ENCODE data around the gene ARMC6.
A peak's percentile ranks its signal among the peaks of the same experiment; 100 is the strongest.

The ARMC6 gene

GRCh38 chr19:19055701-19056100 is 22.3 kb downstream of the ARMC6 start:
- no peak for DNase-seq (ENCODE audit: low spot score)

GRCh38 chr19:19056636-19057275 is 23.4 kb downstream of the ARMC6 start:
- DNase-seq (ENCODE audit: low spot score) = no peak

DNA sequence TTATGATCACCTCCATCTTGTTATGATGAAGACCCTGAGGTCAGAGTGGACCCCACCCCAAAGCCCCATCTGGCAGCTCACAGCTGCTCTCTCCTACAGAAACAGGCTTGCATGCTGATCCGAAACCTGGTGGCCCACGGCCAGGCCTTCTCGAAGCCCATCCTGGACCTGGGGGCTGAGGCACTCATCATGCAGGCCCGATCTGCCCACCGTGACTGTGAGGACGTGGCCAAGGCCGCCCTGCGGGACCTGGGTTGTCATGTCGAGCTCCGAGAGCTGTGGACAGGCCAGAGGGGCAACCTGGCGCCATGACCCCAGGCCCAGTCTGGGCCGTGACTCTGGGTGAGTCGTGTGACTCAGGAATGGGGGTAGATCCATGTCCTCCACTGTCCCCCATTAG is 23.9 kb downstream of the ARMC6 start:
- DNase-seq (ENCODE audit: low spot score) = no peak

DNA sequence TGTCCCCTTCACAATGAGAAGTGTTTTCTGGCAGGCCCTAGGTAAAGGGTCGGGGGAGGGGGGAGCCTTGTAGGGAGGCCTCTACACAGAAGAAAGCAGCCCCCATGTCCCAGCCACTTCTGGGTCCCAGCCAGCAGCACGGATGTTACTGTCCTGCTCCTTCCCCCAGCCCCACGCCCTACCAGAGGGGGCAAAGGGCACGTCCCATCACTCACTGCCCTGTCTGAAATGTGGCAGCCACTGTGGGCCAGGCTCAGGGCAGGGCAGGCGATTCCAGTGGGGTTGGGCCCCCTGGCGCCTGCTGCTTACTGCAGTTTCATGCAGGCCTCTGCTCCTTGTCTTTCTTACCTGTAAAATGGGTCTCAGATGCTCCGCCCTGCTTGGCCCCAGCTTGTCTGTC is 24.3 kb downstream of the ARMC6 start:
- DNase-seq (ENCODE audit: low spot score) = no peak

GRCh38 chr19:19059018-19059836 is 25.8 kb downstream of the ARMC6 start:
- no peak for DNase-seq (ENCODE audit: low spot score)

GRCh38 chr19:19059837-19060611 is 26.6 kb downstream of the ARMC6 start:
- no peak for DNase-seq (ENCODE audit: low spot score)

GRCh38 chr19:19061506-19061905 is 28.1 kb downstream of the ARMC6 start:
- no peak for DNase-seq (ENCODE audit: low spot score)

GRCh38 chr19:19062454-19063182 is 29.2 kb downstream of the ARMC6 start:
- peak; percentile 12 for DNase-seq (ENCODE audit: low spot score)

DNA sequence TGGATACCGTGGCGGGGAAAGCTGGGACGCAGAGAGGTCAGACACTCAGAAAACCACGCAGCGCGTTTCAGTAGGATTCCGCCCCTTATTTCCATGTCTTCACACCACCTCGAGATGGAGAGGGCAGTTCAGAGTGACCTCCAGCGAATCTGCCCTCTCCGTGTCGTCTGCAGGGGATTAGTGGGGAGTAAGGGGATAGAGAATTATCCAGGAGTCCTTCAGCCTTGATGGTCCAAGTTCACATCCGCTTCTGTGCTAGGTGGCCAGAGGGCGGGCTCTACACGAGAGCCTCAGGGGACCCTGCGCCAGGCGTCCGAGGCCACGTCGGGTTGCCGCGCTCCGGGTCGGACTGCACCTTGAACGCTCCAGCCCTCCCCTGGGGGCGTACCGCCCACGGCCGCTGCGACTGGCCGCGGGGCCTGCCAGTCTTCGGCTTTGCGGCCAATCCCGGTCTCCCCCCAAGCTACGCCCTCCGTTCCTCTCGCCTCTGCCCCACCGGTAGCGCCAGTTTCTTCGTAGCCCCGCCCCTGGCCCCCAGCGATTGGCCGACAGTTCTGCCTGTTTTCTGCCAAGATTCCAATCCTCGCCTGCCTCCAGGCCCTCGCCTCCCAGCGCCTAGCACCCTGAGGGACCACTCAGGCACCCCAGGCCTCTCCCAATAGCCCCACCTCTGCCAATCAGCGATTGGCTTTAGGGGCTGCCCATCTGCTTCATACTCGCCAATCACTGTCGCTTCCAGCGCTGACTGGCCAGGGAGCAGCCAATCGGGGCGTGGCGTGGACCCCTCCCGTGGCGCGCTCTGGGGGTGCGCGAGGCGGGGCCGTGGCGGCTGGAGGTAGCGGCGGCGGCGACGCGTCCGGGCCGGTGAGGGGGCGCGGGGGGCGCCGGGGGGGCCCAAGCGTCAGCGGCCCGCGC is 30.0 kb downstream of the ARMC6 start, which contains the start of gene SLC25A42:
Gene SLC25A42, plus strand, starts transcription at position 812 of the 915 bp plus-strand sequence. CDS start 32,131 bp downstream, outside the sequence.
- DNase-seq (ENCODE audit: low spot score) = peak; percentile 99

- no peak for DNase-seq (ENCODE audit: low spot score)
Observed at GRCh38 chr19:19064098-19064722, 30.8 kb downstream of the ARMC6 start.

- peak; percentile 27 for DNase-seq (ENCODE audit: low spot score)
Observed at GRCh38 chr19:19064811-19065745, 31.7 kb downstream of the ARMC6 start.

DNA sequence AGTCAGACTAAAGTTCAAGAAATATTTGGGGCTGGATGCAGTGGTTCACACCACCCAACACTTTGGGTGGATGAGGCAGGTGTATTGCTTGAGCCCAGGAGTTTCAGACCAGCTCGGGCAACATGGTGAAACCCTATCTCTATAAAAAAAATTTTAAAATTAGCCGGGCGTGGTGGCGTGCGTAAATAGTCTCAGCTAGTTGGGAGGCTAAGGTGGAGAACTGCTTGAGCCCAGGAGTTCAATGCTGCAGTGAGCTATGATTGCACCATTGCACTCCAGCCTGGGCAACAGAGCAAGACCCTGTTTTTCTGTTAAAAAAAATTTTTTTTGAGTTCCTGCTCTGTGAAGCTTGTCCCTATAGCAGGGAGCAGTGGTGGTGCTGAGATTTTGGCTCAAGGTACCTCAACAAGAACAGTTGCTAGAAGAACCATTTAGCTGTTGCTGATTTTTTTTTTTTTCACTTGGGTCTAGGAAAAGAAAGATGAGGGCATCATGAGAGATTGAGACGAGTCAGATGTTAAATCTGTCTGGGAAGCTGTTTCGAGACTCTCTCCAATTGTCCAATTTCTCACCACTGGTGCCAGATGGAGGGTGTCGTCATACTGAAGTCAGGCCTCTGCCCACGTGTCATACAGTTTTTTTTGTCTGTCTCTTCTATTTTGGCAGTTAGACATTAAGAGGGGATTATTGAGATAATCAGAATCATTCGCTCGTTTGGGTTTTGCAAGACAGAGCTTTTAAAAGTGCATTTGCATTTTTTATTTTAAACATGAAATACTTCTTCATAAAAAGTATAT is 34.1 kb downstream of the ARMC6 start:
- no peak for DNase-seq (ENCODE audit: low spot score)

- no peak for DNase-seq (ENCODE audit: low spot score)
Observed at GRCh38 chr19:19068659-19069654, 35.6 kb downstream of the ARMC6 start.

DNA sequence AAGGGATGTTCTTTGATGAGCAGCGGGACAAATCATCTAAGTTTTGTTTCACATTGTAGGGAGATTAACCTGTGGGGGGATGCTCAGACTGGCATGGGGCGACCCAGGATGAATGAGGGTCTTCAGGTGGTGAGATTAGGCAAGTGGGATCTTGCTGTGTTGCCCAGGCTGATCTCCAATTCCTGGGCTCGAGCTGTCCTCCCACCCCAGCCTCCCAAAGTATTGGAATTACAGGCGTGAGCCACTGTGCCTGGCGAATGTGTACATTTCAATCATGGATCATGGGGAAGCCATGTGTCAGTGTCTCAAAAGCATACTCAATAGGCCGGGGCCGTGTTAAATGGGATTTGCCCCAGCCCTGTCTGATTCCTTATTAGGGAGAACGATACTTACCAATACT is 38.5 kb downstream of the ARMC6 start:
- DNase-seq (ENCODE audit: low spot score) = no peak

DNA sequence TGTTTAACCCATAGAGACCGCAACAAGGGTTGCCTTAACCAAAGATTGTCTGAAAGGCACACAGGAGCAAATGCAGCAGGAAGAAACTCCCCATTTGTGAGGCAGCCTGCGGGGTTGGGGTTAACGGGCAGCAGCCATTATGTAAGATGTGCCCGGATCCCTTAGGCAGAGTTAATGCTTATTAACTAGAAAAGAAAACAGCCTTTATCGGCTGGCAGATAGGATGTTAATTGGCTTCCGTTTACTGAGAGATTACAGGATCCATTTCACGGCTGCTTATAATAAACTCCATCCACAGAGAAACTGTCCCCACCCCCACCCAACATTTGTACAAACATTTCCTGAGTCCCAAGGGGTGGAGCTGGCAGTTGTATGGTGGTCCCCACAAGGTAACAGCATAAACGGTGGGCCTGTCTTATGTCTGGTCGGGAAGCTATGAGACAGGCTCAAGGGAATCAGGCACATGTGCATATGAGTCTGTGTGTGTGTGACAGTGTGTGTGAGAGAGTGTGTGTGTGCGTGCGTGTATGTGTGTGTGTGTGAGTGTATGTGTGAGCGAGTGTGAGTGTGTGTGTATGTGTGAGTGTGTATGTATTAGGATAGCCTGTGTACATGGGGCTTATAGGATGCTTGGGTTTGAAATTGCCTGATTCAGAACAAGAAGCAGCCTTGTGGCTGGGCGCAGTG is 40.9 kb downstream of the ARMC6 start:
- DNase-seq (ENCODE audit: low spot score) = no peak

GRCh38 chr19:19075126-19075525 is 41.7 kb downstream of the ARMC6 start:
- DNase-seq (ENCODE audit: low spot score) = no peak

GRCh38 chr19:19076476-19076875 is 43.1 kb downstream of the ARMC6 start:
- DNase-seq (ENCODE audit: low spot score) = no peak
